HepG2 (cell line): ENCODE data around the gene DUSP9. TPM values are rescaled to one million over a fixed set of nuclear protein-coding genes. Genes with fewer than 3 reads are reported as not detected.

ENCODE experiments used
- ARNTL ChIP-seq: sonication (generic); formaldehyde crosslinking; IDR thresholded peaks from 2 replicates; pipeline ENCODE4 v1.4.0; 2020; ENCODE audit warnings: mild to moderate bottlenecking, missing genetic modification reagents
- FOXP1 ChIP-seq, 2 experiments: fragments of 450-650 bp in 1 of 2; IDR thresholded peaks; 2 replicates each; pipeline ENCODE4 v1.6.1; 2017 to 2018; ENCODE audit warnings: antibody characterized with exemption in 1 of 2
- POLR2AphosphoS2 ChIP-seq: IDR thresholded peaks from 2 replicates; pipeline ENCODE4 v1.6.1; 2011; ENCODE audit warnings: low read depth, low read length, improper control_type of control experiment
- SNAPC2 ChIP-seq: sonication (generic); formaldehyde crosslinking; IDR thresholded peaks from 2 replicates; pipeline ENCODE4 v1.8.1; 2022; ENCODE audit warnings: mild to moderate bottlenecking, missing genetic modification reagents
- SRSF4 ChIP-seq: fragments of 200-400 bp; formaldehyde crosslinking; IDR thresholded peaks from one replicate; pipeline ENCODE4 v1.6.1; 2018; ENCODE audit warnings: mild to moderate bottlenecking, low read depth, low read length, moderate library complexity; ENCODE audit not compliant: poor library complexity, severe bottlenecking
- ZNF326 ChIP-seq: sonication (generic); formaldehyde crosslinking; IDR thresholded peaks from 2 replicates; pipeline ENCODE4 v1.4.0; 2020; ENCODE audit warnings: missing genetic modification reagents, borderline replicate concordance
- ZNF616 ChIP-seq: sonication (generic); formaldehyde crosslinking; IDR thresholded peaks from 2 replicates; pipeline ENCODE4 v1.5.0; 2020; ENCODE audit warnings: low read depth, mild to moderate bottlenecking, missing genetic modification reagents
- ZNF768 ChIP-seq: sonication (generic); formaldehyde crosslinking; IDR thresholded peaks from 2 replicates; pipeline ENCODE4 v1.4.0; 2020; ENCODE audit warnings: missing genetic modification reagents
- ZSCAN12 ChIP-seq: sonication (generic); formaldehyde crosslinking; IDR thresholded peaks from 2 replicates; pipeline ENCODE4 v1.9.0; 2021; ENCODE audit warnings: mild to moderate bottlenecking, missing genetic modification reagents
- polyA plus RNA-seq, 8 experiments: library from polyadenylated mRNA; depleted of rRNA in 3 of 8; stranded (reverse) in 7 of 8; unstranded in 1 of 8; fragments of >200 nt; fragmentation: Illumina TruSeq in 4 of 8; extraction: Trizol in 4 of 8; gene quantifications; 2 replicates each; pipeline versions ENCODE4 v1.2.1 to v1.2.3, GENCODE V29; 2011 to 2016; ENCODE audit warnings: low read depth in 4 of 8, missing spikeins in 1 of 8, mixed read lengths in 1 of 8; ENCODE audit not compliant: insufficient read depth in 1 of 8
- total RNA-seq, 5 experiments: library from RNA; depleted of rRNA; stranded (reverse); fragments of >200 nt; fragmentation: Illumina TruSeq; extraction: Trizol; gene quantifications; 2 replicates each; pipeline ENCODE4 v1.2.3, GENCODE V29; 2016; ENCODE audit warnings: low read depth in 1 of 5
- TF ChIP-seq, protein P1 (sequence below): sonication (generic); formaldehyde crosslinking; IDR thresholded peaks from 2 replicates; pipeline ENCODE4 v1.5.1; 2020; ENCODE audit warnings: mild to moderate bottlenecking, missing genetic modification reagents, moderate library complexity
- TF ChIP-seq, protein P2 (sequence below): IDR thresholded peaks from 2 replicates; pipeline ENCODE4 v1.4.0; 2020; ENCODE audit warnings: mild to moderate bottlenecking, missing genetic modification reagents
- TF ChIP-seq, protein P3 (sequence below): sonication (generic); formaldehyde crosslinking; IDR thresholded peaks from 2 replicates; pipeline ENCODE4 v1.5.0; 2020; ENCODE audit warnings: mild to moderate bottlenecking, missing genetic modification reagents, borderline replicate concordance
- TF ChIP-seq, protein P4 (sequence below): IDR thresholded peaks from 2 replicates; pipeline ENCODE4 v1.6.1; 2016
- TF ChIP-seq, protein P5 (sequence below): sonication (generic); formaldehyde crosslinking; IDR thresholded peaks from 2 replicates; pipeline ENCODE4 v1.5.0; 2020; ENCODE audit warnings: missing genetic modification reagents, mild to moderate bottlenecking, borderline replicate concordance

The DUSP9 gene
- total and polyA plus RNA-seq, 2 of the 13 experiments (the other 11 are each of a cell fraction or from before 2014, with no cell fraction given), result 235 to 435 TPM

DNA sequence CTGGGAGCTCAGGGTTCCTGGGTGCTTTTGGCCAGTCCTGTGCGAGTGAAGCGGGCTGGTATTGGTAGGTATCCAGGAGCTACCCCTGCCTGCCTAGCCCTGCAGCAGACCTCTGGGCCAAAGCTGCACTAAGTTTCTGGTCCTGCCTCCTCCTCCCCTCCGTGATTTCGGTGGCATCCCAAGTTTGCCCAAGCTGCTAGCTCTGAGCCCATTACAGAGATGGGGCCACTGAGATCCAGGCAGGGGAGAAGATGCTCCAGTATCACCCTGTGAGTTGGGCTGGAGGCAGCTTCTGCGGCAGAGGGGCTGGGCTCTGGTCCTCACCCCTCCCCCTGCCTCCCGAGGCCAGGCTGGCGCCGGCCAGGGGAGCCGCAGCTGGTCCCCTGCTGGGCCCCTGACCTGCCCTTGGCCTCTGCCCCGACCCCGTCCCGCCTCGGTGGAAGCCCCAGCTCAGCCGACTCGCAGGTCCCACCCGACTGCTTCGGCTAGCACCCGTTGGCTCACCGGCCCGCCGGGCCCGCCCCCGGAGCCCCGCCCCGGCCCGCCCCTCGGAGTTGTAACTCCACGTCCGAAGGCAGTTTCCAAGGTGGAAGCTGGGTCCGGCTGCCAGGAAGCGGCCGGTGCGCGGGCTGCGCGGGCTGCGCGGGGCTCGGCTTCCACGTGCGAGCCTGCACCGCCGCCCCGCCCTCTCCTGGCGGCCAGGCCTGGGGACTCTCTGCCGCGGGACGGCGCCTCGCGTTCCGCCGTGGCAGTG lies at the start of gene DUSP9 (continued):
- TF ChIP-seq, protein P1, sequence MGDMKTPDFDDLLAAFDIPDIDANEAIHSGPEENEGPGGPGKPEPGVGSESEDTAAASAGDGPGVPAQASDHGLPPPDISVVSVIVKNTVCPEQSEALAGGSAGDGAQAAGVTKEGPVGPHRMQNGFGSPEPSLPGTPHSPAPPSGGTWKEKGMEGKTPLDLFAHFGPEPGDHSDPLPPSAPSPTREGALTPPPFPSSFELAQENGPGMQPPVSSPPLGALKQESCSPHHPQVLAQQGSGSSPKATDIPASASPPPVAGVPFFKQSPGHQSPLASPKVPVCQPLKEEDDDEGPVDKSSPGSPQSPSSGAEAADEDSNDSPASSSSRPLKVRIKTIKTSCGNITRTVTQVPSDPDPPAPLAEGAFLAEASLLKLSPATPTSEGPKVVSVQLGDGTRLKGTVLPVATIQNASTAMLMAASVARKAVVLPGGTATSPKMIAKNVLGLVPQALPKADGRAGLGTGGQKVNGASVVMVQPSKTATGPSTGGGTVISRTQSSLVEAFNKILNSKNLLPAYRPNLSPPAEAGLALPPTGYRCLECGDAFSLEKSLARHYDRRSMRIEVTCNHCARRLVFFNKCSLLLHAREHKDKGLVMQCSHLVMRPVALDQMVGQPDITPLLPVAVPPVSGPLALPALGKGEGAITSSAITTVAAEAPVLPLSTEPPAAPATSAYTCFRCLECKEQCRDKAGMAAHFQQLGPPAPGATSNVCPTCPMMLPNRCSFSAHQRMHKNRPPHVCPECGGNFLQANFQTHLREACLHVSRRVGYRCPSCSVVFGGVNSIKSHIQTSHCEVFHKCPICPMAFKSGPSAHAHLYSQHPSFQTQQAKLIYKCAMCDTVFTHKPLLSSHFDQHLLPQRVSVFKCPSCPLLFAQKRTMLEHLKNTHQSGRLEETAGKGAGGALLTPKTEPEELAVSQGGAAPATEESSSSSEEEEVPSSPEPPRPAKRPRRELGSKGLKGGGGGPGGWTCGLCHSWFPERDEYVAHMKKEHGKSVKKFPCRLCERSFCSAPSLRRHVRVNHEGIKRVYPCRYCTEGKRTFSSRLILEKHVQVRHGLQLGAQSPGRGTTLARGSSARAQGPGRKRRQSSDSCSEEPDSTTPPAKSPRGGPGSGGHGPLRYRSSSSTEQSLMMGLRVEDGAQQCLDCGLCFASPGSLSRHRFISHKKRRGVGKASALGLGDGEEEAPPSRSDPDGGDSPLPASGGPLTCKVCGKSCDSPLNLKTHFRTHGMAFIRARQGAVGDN (CRISPR knock-in tag), result peak; percentile 72
- TF ChIP-seq ZNF616 (CRISPR knock-in tag) (peak; percentile 51; the same call in 1 of the 2 replicates), SNAPC2 (no peak), ZNF326 (CRISPR knock-in tag) (0 out of 2 replicates have a peak, but pooled peaks have one; percentile 27), ARNTL (CRISPR knock-in tag) (no peak), POLR2AphosphoS2 (no peak), SRSF4 (no peak), FOXP1 (IDR thresholded peaks at IDR 0.05) (no peak), FOXP1 (CRISPR knock-in tag; IDR thresholded peaks at IDR 0.05) (peak; percentile 27; the same call in 1 of the 2 replicates), ZSCAN12 (CRISPR knock-in tag) (no peak), ZNF768 (CRISPR knock-in tag) (0 out of 2 replicates have a peak, but pooled peaks have one; percentile 27)
- TF ChIP-seq, protein P2, sequence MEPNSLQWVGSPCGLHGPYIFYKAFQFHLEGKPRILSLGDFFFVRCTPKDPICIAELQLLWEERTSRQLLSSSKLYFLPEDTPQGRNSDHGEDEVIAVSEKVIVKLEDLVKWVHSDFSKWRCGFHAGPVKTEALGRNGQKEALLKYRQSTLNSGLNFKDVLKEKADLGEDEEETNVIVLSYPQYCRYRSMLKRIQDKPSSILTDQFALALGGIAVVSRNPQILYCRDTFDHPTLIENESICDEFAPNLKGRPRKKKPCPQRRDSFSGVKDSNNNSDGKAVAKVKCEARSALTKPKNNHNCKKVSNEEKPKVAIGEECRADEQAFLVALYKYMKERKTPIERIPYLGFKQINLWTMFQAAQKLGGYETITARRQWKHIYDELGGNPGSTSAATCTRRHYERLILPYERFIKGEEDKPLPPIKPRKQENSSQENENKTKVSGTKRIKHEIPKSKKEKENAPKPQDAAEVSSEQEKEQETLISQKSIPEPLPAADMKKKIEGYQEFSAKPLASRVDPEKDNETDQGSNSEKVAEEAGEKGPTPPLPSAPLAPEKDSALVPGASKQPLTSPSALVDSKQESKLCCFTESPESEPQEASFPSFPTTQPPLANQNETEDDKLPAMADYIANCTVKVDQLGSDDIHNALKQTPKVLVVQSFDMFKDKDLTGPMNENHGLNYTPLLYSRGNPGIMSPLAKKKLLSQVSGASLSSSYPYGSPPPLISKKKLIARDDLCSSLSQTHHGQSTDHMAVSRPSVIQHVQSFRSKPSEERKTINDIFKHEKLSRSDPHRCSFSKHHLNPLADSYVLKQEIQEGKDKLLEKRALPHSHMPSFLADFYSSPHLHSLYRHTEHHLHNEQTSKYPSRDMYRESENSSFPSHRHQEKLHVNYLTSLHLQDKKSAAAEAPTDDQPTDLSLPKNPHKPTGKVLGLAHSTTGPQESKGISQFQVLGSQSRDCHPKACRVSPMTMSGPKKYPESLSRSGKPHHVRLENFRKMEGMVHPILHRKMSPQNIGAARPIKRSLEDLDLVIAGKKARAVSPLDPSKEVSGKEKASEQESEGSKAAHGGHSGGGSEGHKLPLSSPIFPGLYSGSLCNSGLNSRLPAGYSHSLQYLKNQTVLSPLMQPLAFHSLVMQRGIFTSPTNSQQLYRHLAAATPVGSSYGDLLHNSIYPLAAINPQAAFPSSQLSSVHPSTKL (CRISPR knock-in tag), result peak; percentile 74
- TF ChIP-seq, protein P3, sequence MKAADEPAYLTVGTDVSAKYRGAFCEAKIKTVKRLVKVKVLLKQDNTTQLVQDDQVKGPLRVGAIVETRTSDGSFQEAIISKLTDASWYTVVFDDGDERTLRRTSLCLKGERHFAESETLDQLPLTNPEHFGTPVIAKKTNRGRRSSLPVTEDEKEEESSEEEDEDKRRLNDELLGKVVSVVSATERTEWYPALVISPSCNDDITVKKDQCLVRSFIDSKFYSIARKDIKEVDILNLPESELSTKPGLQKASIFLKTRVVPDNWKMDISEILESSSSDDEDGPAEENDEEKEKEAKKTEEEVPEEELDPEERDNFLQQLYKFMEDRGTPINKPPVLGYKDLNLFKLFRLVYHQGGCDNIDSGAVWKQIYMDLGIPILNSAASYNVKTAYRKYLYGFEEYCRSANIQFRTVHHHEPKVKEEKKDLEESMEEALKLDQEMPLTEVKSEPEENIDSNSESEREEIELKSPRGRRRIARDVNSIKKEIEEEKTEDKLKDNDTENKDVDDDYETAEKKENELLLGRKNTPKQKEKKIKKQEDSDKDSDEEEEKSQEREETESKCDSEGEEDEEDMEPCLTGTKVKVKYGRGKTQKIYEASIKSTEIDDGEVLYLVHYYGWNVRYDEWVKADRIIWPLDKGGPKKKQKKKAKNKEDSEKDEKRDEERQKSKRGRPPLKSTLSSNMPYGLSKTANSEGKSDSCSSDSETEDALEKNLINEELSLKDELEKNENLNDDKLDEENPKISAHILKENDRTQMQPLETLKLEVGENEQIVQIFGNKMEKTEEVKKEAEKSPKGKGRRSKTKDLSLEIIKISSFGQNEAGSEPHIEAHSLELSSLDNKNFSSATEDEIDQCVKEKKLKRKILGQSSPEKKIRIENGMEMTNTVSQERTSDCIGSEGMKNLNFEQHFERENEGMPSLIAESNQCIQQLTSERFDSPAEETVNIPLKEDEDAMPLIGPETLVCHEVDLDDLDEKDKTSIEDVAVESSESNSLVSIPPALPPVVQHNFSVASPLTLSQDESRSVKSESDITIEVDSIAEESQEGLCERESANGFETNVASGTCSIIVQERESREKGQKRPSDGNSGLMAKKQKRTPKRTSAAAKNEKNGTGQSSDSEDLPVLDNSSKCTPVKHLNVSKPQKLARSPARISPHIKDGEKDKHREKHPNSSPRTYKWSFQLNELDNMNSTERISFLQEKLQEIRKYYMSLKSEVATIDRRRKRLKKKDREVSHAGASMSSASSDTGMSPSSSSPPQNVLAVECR (CRISPR knock-in tag), result peak; percentile 43; the same call in 1 of the 2 replicates
- TF ChIP-seq, protein P4, sequence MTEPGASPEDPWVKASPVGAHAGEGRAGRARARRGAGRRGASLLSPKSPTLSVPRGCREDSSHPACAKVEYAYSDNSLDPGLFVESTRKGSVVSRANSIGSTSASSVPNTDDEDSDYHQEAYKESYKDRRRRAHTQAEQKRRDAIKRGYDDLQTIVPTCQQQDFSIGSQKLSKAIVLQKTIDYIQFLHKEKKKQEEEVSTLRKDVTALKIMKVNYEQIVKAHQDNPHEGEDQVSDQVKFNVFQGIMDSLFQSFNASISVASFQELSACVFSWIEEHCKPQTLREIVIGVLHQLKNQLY (CRISPR knock-in tag), result no peak
- TF ChIP-seq, protein P5, sequence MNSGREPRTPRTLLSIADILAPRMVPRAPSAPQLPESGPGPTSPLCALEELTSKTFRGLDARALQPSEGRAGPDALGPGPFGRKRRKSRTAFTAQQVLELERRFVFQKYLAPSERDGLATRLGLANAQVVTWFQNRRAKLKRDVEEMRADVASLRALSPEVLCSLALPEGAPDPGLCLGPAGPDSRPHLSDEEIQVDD, result no peak
